Stomach smooth muscle (tissue), 2 donors: ENCODE measurements around the gene SMYD3.

Experiments
- H3K27ac ChIP-seq: one replicate; pipeline ENCODE4 v1.7.0; 2013; ENCODE audit warnings: mild to moderate bottlenecking, low read length, inconsistent platforms
- H3K27me3 ChIP-seq, 2 donors: one replicate each; pipeline ENCODE4 v1.7.0; 2013; ENCODE audit warnings: low read length in 2 of 2; ENCODE audit not compliant: insufficient read depth in 2 of 2, control insufficient read depth in 1 of 2
- H3K36me3 ChIP-seq, 2 donors: one replicate each; pipeline ENCODE4 v1.7.0; 2013; ENCODE audit warnings: low read length in 2 of 2; ENCODE audit not compliant: control insufficient read depth in 2 of 2, insufficient read depth in 2 of 2
- H3K4me1 ChIP-seq: one replicate; pipeline ENCODE4 v1.7.0; 2013; ENCODE audit warnings: low read length; ENCODE audit not compliant: control insufficient read depth, insufficient read depth
- H3K4me3 ChIP-seq, 2 donors: one replicate each; pipeline ENCODE4 v1.7.0; 2013; ENCODE audit warnings: low read length in 2 of 2
- H3K9ac ChIP-seq, 2 donors: one replicate each; pipeline ENCODE4 v1.7.0; 2013; ENCODE audit warnings: low read length in 2 of 2, mild to moderate bottlenecking in 1 of 2
- H3K9me3 ChIP-seq, 2 donors: one replicate each; pipeline ENCODE4 v1.7.0; 2013; ENCODE audit warnings: low read length in 2 of 2; ENCODE audit not compliant: control insufficient read depth in 2 of 2
- donor health status: healthy.
- donor health status: Pancreatic carcinoma.

SMYD3 gene

GRCh38 chr1:246533371-246533905 is 26.4 kb upstream of the SMYD3 start:
- peaks cover 4 to 7% of the 10 kb centered on the region in 2 donors for H3K9me3 ChIP-seq
- H3K27ac ChIP-seq = no peak overlapping the region
- H3K9ac ChIP-seq = no peak overlapping the region
- no peaks in the 10 kb centered on the region for H3K36me3 ChIP-seq
- H3K27me3 ChIP-seq = no peaks in the 10 kb centered on the region
- no peaks in the 10 kb centered on the region for H3K4me1 ChIP-seq
- H3K4me3 ChIP-seq = no peak overlapping the region

- no peaks in the 10 kb centered on the region for H3K4me1 ChIP-seq
- no peaks in the 10 kb centered on the region for H3K27me3 ChIP-seq
- no peak overlapping the region for H3K27ac ChIP-seq
- H3K9ac ChIP-seq = no peak overlapping the region
- H3K9me3 ChIP-seq = peaks cover 4 to 7% of the 10 kb centered on the region in 2 donors
- no peaks in the 10 kb centered on the region for H3K36me3 ChIP-seq
- no peak overlapping the region for H3K4me3 ChIP-seq
These were observed 25.4 kb upstream of the SMYD3 start for GRCh38 chr1:246532519-246532918.

GRCh38 chr1:246530482-246530881 is 23.4 kb upstream of the SMYD3 start:
- H3K9me3 ChIP-seq = peaks cover 4 to 7% of the 10 kb centered on the region in 2 donors
- no peak overlapping the region for H3K27ac ChIP-seq
- no peak overlapping the region for H3K9ac ChIP-seq
- no peaks in the 10 kb centered on the region for H3K36me3 ChIP-seq
- no peak overlapping the region for H3K4me3 ChIP-seq
- no peaks in the 10 kb centered on the region for H3K4me1 ChIP-seq
- H3K27me3 ChIP-seq = no peaks in the 10 kb centered on the region

- Histone ChIP-seq H3K4me1 (no peaks in the 10 kb centered on the region), H3K9ac (no peak overlapping the region), H3K36me3 (no peaks in the 10 kb centered on the region), H3K27me3 (no peaks in the 10 kb centered on the region), H3K4me3 (no peak overlapping the region), H3K27ac (no peak overlapping the region), H3K9me3 (peaks cover 4 to 7% of the 10 kb centered on the region in 2 donors)
These were observed 22.1 kb upstream of the SMYD3 start for GRCh38 chr1:246528933-246529731.

- Histone ChIP-seq H3K9ac (no peak overlapping the region), H3K27me3 (no peaks in the 10 kb centered on the region), H3K9me3 (peaks cover 4 to 7% of the 10 kb centered on the region in 2 donors), H3K27ac (no peak overlapping the region), H3K36me3 (no peaks in the 10 kb centered on the region), H3K4me3 (no peak overlapping the region), H3K4me1 (no peaks in the 10 kb centered on the region)
These were observed 20.5 kb upstream of the SMYD3 start for GRCh38 chr1:246527402-246528088.

GRCh38 chr1:246526915-246527314 is 19.8 kb upstream of the SMYD3 start:
- Histone ChIP-seq H3K4me3 (no peak overlapping the region), H3K36me3 (no peaks in the 10 kb centered on the region), H3K27me3 (no peaks in the 10 kb centered on the region), H3K9me3 (peaks cover 4 to 7% of the 10 kb centered on the region in 2 donors), H3K9ac (no peak overlapping the region), H3K27ac (no peak overlapping the region), H3K4me1 (no peaks in the 10 kb centered on the region)

- no peaks in the 10 kb centered on the region for H3K4me1 ChIP-seq
- no peak overlapping the region for H3K4me3 ChIP-seq
- H3K27me3 ChIP-seq = no peaks in the 10 kb centered on the region
- no peak overlapping the region for H3K27ac ChIP-seq
- no peaks in the 10 kb centered on the region for H3K36me3 ChIP-seq
- H3K9ac ChIP-seq = no peak overlapping the region
- peaks cover 4 to 7% of the 10 kb centered on the region in 2 donors for H3K9me3 ChIP-seq
These were observed 19.3 kb upstream of the SMYD3 start for GRCh38 chr1:246526380-246526779.

- no peak overlapping the region for H3K9ac ChIP-seq
- peaks cover 6 to 24% of the 10 kb centered on the region in 2 donors for H3K9me3 ChIP-seq
- H3K4me1 ChIP-seq = no peaks in the 10 kb centered on the region
- H3K4me3 ChIP-seq = no peak overlapping the region
- no peak overlapping the region for H3K27ac ChIP-seq
- H3K36me3 ChIP-seq = no peaks in the 10 kb centered on the region
- no peaks in the 10 kb centered on the region for H3K27me3 ChIP-seq
These were observed 12.4 kb upstream of the SMYD3 start for GRCh38 chr1:246519514-246519913.

- H3K9me3 ChIP-seq = peaks cover 6 to 32% of the 10 kb centered on the region in 2 donors
- no peaks in the 10 kb centered on the region for H3K4me1 ChIP-seq
- H3K36me3 ChIP-seq = no peaks in the 10 kb centered on the region
- no peaks in the 10 kb centered on the region for H3K27me3 ChIP-seq
- H3K27ac ChIP-seq = no peak overlapping the region
- H3K4me3 ChIP-seq = no peak overlapping the region
- no peak overlapping the region for H3K9ac ChIP-seq
These were observed 11.6 kb upstream of the SMYD3 start for GRCh38 chr1:246518456-246519205.

GRCh38 chr1:246517391-246517790 is 10.3 kb upstream of the SMYD3 start:
- Histone ChIP-seq H3K9ac (no peak overlapping the region), H3K27me3 (no peaks in the 10 kb centered on the region), H3K36me3 (no peaks in the 10 kb centered on the region), H3K4me1 (no peaks in the 10 kb centered on the region), H3K4me3 (no peak overlapping the region), H3K27ac (no peak overlapping the region), H3K9me3 (peaks cover 6 to 34% of the 10 kb centered on the region in 2 donors)
